ENCODE measurements around the gene PTPRN2. TPM values are rescaled to one million over a fixed set of nuclear protein-coding genes. Genes with fewer than 3 reads are reported as not detected.

The PTPRN2 gene
- total RNA-seq, 4 donors from 2014 or later = 6.6 to 10.7 (median 8.2) TPM

- H3K27ac ChIP-seq = no peak overlapping the region
- H3K36me3 ChIP-seq = no peaks in the 10 kb centered on the region
- H3K9me3 ChIP-seq = peaks cover 0 to 46% (median 0%) of the 10 kb centered on the region in 4 donors
- H3K4me3 ChIP-seq = no peak overlapping the region
- WGBS, 2 donors = 83 to 88% methylated on average over 2 of the region's 2 CpGs
- H3K4me1 ChIP-seq = no peaks in the 10 kb centered on the region
- no peak for TF ChIP-seq EP300 (IDR thresholded peaks at IDR 0.05)
- TF ChIP-seq POLR2A (IDR thresholded peaks at IDR 0.05) = no peak
- no peak for TF ChIP-seq CTCF (IDR thresholded peaks at IDR 0.05)
- DNase-seq (ENCODE audit: low spot score in 2 of 2) = no peak
- H3K27me3 ChIP-seq = no peaks in the 10 kb centered on the region
These were observed 617.6 kb downstream of the PTPRN2 start for GRCh38 chr7:157969995-157970394.

GRCh38 chr7:157966490-157966889, 621.1 kb downstream of the PTPRN2 start:
- no peak overlapping the region for H3K4me3 ChIP-seq
- peaks cover 0 to 3% of the 10 kb centered on the region in 2 donors for H3K27me3 ChIP-seq
- H3K36me3 ChIP-seq = no peaks in the 10 kb centered on the region
- no peaks in the 10 kb centered on the region for H3K4me1 ChIP-seq
- H3K27ac ChIP-seq = no peak overlapping the region
- WGBS, 2 donors = 88 to 94% methylated on average over 1 of the region's 1 CpG
- no peak for TF ChIP-seq EP300 (IDR thresholded peaks at IDR 0.05)
- TF ChIP-seq POLR2A (IDR thresholded peaks at IDR 0.05) = no peak
- no peak for TF ChIP-seq CTCF (IDR thresholded peaks at IDR 0.05)
- no peak for DNase-seq (ENCODE audit: low spot score in 2 of 2)
- H3K9me3 ChIP-seq = peaks cover 0 to 14% (median 0%) of the 10 kb centered on the region in 4 donors

- H3K4me1 ChIP-seq = no peaks in the 10 kb centered on the region
- no peak overlapping the region for H3K27ac ChIP-seq
- TF ChIP-seq EP300 (IDR thresholded peaks at IDR 0.05) = no peak
- TF ChIP-seq CTCF (IDR thresholded peaks at IDR 0.05) = no peak
- TF ChIP-seq POLR2A (IDR thresholded peaks at IDR 0.05) = no peak
- H3K36me3 ChIP-seq = no peaks in the 10 kb centered on the region
- peaks cover 0 to 2% (median 0%) of the 10 kb centered on the region in 4 donors for H3K9me3 ChIP-seq
- no peak for DNase-seq (ENCODE audit: low spot score in 2 of 2)
- 92 to 96% methylated on average over 7 to 8 of the region's 8 CpGs for WGBS, 2 donors
- H3K27me3 ChIP-seq = peaks cover 0 to 3% of the 10 kb centered on the region in 2 donors
- no peak overlapping the region for H3K4me3 ChIP-seq
These were observed 623.1 kb downstream of the PTPRN2 start for GRCh38 chr7:157964521-157964920.

- DNase-seq (ENCODE audit: low spot score in 2 of 2) = no peak
- no peak for TF ChIP-seq POLR2A (IDR thresholded peaks at IDR 0.05)
- no peak for TF ChIP-seq CTCF (IDR thresholded peaks at IDR 0.05)
- no peak for TF ChIP-seq EP300 (IDR thresholded peaks at IDR 0.05)
- no peaks in the 10 kb centered on the region for H3K36me3 ChIP-seq
- no peaks in the 10 kb centered on the region for H3K4me1 ChIP-seq
- H3K9me3 ChIP-seq = peaks cover 0 to 5% (median 0%) of the 10 kb centered on the region in 4 donors
- no peak overlapping the region for H3K4me3 ChIP-seq
- WGBS, 2 donors = 76 to 94% methylated on average over 8 of the region's 8 CpGs
- H3K27ac ChIP-seq = no peak overlapping the region
- H3K27me3 ChIP-seq = peaks cover 0 to 3% of the 10 kb centered on the region in 2 donors
These were observed 623.6 kb downstream of the PTPRN2 start for GRCh38 chr7:157964016-157964415.

GRCh38 chr7:157963526-157963925, 624.1 kb downstream of the PTPRN2 start:
- Histone ChIP-seq H3K4me3 (no peak overlapping the region), H3K27ac (no peak overlapping the region), H3K36me3 (no peaks in the 10 kb centered on the region), H3K27me3 (peaks cover 0 to 3% of the 10 kb centered on the region in 2 donors), H3K9me3 (peaks cover 0 to 5% (median 0%) of the 10 kb centered on the region in 4 donors), H3K4me1 (no peaks in the 10 kb centered on the region)
- 59 to 69% methylated on average over 9 of the region's 9 CpGs for WGBS, 2 donors
- DNase-seq (ENCODE audit: low spot score in 2 of 2) = no peak
- TF ChIP-seq EP300 (IDR thresholded peaks at IDR 0.05) = no peak
- no peak for TF ChIP-seq CTCF (IDR thresholded peaks at IDR 0.05)
- TF ChIP-seq POLR2A (IDR thresholded peaks at IDR 0.05) = no peak
